Measurements from ENCODE around the gene FHAD1. TPM values are rescaled to one million over a fixed set of nuclear protein-coding genes. Genes with fewer than 3 reads are reported as not detected.

FHAD1 gene
- total RNA-seq, 2 experiments from 2014 or later = not detected

DNA sequence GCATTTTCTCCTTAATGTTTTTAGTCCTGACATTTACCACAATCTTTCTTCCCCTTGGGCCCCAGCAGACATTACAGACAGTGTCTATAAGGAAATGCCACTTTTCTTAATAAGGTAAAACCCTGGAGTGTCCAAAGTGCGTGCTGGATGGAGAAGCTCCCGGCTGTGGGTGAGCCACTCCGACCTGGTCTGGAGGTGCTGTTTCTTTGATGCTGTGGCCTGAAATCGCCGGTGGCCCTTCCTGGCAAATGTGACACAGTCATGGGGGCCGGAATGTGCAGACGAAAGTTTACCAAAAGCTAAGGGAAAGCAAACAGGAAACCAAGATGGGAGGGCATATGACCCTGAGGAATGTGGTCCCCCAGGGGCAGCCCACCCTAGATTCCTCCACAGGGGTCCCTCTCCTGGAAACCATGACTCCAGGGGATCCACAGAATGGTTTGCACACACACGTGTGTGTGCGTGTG lies 77.9 kb downstream of the FHAD1 start:
- no peak overlapping the region for H3K27ac Mint-ChIP-seq
- H3K4me3 Mint-ChIP-seq = no peak overlapping the region
- ChIA-PET POLR2A (no interaction called here), CTCF (interaction anchor here (0.5 to 2.7 kb wide), 9 partner anchors 9 to 194 kb away, joined by 3 to 19 read pairs (median 7); partner anchors contain the start of gene CTRC)
- H3K27me3 Mint-ChIP-seq = peaks cover 23% of the 10 kb centered on the region
- H3K9me3 Mint-ChIP-seq = peaks cover 9% of the 10 kb centered on the region
- peaks cover 3% of the 10 kb centered on the region for H3K4me1 Mint-ChIP-seq
- no peaks in the 10 kb centered on the region for H3K36me3 Mint-ChIP-seq (ENCODE audit: low read depth)
- DNase-seq = no peak

DNA sequence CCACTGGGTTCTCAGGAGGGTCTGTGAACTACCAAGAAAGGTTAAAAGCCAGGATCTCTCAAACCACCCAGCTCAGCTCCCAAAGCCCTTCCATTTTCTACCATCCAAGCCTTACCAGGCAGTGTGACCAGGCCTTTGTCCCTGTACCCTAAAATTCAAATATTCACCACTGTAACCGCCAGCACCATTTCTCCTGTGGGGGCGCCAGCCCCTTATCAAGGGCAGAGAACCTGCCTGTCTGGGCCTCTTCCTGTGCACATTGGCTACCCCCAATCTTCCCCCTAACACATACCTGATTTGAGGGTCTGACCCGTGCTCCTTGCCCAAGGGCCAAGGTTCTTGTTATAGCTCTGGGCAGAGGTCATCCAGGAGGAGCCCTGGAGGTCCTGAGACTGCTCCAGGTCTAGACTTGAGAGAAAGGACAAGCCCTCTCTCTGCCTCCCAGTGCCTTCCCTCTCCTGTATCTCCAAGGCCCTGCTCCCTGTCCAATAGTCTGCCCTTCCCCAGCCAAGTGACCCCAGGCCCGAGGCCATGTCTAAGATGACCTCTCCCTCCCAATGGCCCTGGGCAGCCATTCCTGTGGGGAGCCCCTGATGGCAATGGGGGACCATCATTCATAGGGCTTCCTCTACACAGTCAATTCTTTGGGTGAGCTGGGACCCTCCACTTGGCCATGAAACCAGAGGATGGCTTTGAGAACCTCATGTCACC lies 78.5 kb downstream of the FHAD1 start:
- CTCF ChIA-PET = interaction anchor here (0.5 to 2.7 kb wide), 4 partner anchors 26 to 193 kb away, joined by 3 to 19 read pairs (median 4); no protein-coding TSS in a partner anchor
- POLR2A ChIA-PET = no interaction called here
- Mint-ChIP-seq H3K9me3 (peaks cover 3% of the 10 kb centered on the region), H3K27ac (no peak overlapping the region), H3K36me3 (ENCODE audit: low read depth) (no peaks in the 10 kb centered on the region), H3K27me3 (peaks cover 18% of the 10 kb centered on the region), H3K4me1 (peaks cover 3% of the 10 kb centered on the region), H3K4me3 (no peak overlapping the region)
- no peak for DNase-seq

DNA sequence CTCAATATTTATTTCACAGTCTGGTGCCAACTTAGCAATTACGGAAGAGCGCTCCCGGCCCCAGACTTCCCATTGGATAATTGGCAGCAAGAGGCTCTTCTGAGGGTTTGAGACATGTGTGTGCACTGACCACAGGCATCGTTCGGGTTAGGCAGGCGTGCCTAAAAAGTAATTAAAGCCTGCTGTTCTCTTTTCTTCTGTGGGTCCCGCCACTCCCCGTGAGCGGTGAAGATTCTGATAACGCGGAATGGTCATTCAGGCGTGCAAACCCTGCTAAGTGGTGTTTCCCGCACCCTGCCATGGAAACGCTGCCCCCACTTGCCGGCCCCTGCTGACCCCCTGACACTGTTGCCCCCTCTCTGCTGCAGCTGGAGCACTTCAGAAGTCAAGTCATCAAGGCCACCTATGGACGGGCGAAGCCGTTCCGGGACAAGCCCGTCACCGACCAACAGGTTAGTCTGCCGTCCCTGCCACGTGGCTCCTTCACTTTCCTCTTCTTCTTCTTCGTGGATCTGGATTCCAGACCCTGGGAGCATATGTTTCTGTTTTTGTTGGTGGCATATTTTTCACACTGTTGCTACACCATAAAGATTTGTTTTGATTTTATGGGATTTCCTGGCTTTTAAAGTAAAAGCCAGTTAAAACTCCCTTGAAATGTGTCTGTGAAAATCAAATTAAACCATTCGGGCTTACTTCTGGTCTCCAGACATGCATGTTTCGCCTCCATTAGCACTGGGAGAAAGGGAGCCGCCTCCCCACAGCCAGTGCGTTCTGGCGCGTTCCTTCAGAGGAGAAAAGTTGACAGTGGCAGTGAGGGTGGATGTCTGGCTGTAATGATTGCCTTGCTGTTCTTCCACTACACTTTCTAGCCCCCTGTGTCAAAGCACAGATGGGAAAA lies 79.9 kb downstream of the FHAD1 start:
- H3K9me3 Mint-ChIP-seq = no peaks in the 10 kb centered on the region
- no peak overlapping the region for H3K4me3 Mint-ChIP-seq
- no peaks in the 10 kb centered on the region for H3K36me3 Mint-ChIP-seq (ENCODE audit: low read depth)
- CTCF ChIA-PET = no interaction called here
- no peak overlapping the region for H3K27ac Mint-ChIP-seq
- peaks cover 7% of the 10 kb centered on the region for H3K27me3 Mint-ChIP-seq
- peaks cover 3% of the 10 kb centered on the region for H3K4me1 Mint-ChIP-seq
- POLR2A ChIA-PET = no interaction called here
- DNase-seq = no peak

DNA sequence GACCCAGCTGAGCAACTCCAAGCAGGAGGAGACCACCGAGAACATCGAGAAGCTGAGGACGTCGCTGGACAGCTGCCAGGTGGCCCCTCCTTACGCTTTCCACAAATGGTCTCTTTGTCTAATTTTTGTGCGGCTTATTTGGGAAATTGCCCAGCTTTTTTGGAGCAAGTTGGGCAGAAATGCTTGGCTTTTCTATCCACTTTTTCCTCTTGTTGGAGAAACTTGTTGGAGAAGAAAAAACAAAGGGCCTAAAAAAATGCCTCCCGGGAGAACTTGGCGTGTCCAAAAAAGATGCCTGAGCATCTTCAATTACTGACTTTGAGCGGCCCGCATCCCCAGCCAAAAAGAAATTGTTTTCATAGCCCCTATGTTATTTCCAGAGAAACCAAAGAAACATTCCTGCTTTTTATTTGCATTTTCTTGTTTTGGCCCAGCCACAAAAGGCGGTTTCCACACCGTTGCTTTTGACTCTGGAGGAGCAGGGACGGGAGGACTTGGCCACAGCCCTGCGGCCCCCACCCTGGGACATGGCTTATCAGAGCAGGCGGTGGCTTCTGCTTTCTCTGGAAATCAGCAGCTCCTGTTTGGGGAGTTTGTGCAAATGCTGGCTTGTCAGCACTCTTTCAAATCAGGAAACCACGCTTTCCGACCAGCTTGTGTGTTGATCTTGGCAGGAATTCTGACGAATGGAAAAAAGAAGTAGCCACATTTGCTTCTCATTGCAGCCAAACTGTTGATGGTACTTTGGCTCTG lies 81.5 kb downstream of the FHAD1 start:
- Mint-ChIP-seq H3K9me3 (no peaks in the 10 kb centered on the region), H3K27me3 (peaks cover 7% of the 10 kb centered on the region), H3K4me3 (no peak overlapping the region), H3K27ac (no peak overlapping the region), H3K36me3 (ENCODE audit: low read depth) (no peaks in the 10 kb centered on the region), H3K4me1 (peaks cover 1% of the 10 kb centered on the region)
- ChIA-PET CTCF (interaction anchor here (0.9 kb wide), 1 partner anchor 109 kb away, joined by 3 read pairs; no protein-coding TSS in a partner anchor), POLR2A (no interaction called here)
- DNase-seq = no peak

DNA sequence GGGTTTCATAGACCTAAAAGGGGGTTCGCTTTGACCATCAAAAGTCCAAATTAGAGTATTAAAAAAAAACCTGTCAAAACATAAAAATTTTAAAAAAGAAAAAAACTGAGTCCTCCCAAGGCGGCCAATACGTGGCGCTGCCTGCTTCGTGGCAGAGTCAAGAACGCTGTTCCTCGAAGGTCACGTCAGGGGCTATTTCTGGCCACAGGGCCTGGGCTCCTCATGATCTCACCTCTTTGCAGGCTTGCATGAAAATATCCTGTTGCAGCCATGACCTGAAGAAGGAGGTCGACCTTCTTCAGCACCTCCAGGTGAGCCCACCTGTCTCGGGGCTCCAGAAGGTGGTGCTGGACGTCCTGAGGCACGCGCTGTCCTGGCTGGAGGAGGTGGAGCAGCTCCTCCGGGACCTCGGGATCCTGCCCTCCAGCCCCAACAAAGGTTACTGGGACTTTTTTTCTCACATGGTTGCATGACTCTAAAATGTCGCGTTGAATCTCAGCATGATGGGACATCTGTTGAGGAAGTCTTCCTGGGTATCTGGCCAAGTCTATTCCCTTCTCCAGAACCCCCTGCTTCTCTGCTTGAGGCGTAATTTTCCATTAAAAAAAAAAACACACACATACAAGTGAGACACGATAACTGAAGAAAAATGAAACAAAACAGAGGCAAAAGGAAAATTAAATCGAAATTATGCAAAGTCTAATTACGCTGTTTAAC lies 82.2 kb downstream of the FHAD1 start:
- H3K27me3 Mint-ChIP-seq = peaks cover 7% of the 10 kb centered on the region
- H3K27ac Mint-ChIP-seq = no peak overlapping the region
- CTCF ChIA-PET = interaction anchor here (0.9 kb wide), 1 partner anchor 108 kb away, joined by 3 read pairs; no protein-coding TSS in a partner anchor
- no peak for DNase-seq
- H3K4me1 Mint-ChIP-seq = no peaks in the 10 kb centered on the region
- no peak overlapping the region for H3K4me3 Mint-ChIP-seq
- POLR2A ChIA-PET = no interaction called here
- no peaks in the 10 kb centered on the region for H3K9me3 Mint-ChIP-seq
- no peaks in the 10 kb centered on the region for H3K36me3 Mint-ChIP-seq (ENCODE audit: low read depth)

DNA sequence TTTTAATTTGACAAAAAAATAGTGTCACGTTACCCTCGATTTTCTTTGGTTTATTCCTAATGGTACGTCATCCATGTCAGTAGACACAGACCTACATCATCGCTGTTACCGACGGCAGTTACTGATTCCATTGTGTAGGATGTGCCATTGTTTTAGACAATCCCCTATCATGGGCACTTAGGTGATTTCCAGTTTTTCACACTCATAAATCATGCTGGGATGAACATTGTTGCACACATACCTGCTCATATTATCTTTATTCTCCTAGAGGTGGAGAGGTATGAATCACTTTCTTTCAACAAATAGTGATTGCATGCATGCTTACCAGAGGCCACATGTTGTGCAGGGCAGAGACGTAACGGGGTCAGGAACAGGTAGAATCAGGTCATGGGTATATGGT lies 83.0 kb downstream of the FHAD1 start:
- Mint-ChIP-seq H3K27me3 (peaks cover 8% of the 10 kb centered on the region), H3K36me3 (ENCODE audit: low read depth) (no peaks in the 10 kb centered on the region), H3K4me1 (no peaks in the 10 kb centered on the region), H3K4me3 (no peak overlapping the region), H3K9me3 (no peaks in the 10 kb centered on the region), H3K27ac (no peak overlapping the region)
- POLR2A ChIA-PET = no interaction called here
- CTCF ChIA-PET = interaction anchor here (1.0 kb wide), 1 partner anchor 101 kb away, joined by 3 read pairs; no protein-coding TSS in a partner anchor
- DNase-seq = no peak

DNA sequence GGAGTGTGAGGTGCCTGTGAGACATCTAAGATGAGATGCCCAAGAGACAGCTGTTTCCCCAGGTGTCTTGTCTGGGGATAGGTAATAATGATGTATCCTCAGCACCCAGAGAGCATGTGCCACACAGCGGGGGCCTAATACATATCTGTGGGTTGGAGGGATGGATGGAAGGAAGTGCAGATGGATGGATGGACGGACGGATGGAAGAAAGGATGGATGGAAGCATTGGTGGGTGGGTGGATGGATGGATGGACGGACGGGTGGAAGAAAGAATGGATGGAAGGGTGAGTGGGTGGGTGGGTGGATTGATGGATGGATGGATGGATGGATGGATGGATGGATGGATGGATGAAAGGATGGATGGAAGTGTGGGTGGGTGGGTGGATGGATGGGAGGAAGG lies 84.2 kb downstream of the FHAD1 start:
- POLR2A ChIA-PET = no interaction called here
- CTCF ChIA-PET = interaction anchor here (1.0 kb wide), 1 partner anchor 100 kb away, joined by 3 read pairs; no protein-coding TSS in a partner anchor
- Mint-ChIP-seq H3K36me3 (ENCODE audit: low read depth) (no peaks in the 10 kb centered on the region), H3K27ac (no peak overlapping the region), H3K9me3 (no peaks in the 10 kb centered on the region), H3K4me3 (no peak overlapping the region), H3K4me1 (no peaks in the 10 kb centered on the region), H3K27me3 (peaks cover 14% of the 10 kb centered on the region)
- no peak for DNase-seq

DNA sequence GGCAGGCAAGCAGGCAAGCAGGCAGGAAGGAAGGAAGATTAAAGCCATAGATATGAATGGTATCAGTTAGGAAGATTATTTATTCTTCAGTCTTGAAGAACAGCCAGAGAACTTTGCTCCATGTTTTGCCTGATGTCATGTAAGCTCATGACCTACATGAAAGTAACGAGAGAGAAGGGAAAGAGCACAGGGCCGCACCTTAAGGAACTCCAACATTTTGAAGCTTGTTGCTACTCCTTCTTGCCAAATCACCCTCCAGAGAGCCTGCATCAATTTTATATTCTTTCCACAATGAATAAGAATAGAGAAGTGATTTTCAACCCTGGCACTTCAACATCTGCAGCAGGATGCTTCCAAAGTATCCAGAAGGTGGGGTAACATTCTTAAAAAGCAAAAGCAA lies 84.7 kb downstream of the FHAD1 start:
- H3K36me3 Mint-ChIP-seq (ENCODE audit: low read depth) = no peaks in the 10 kb centered on the region
- no peak overlapping the region for H3K27ac Mint-ChIP-seq
- H3K9me3 Mint-ChIP-seq = no peaks in the 10 kb centered on the region
- peaks cover 20% of the 10 kb centered on the region for H3K27me3 Mint-ChIP-seq
- POLR2A ChIA-PET = no interaction called here
- CTCF ChIA-PET = interaction anchor here (1.1 kb wide), 1 partner anchor 12 kb away, joined by 3 read pairs; no protein-coding TSS in a partner anchor
- no peak for DNase-seq
- H3K4me3 Mint-ChIP-seq = no peak overlapping the region
- H3K4me1 Mint-ChIP-seq = no peaks in the 10 kb centered on the region

DNA sequence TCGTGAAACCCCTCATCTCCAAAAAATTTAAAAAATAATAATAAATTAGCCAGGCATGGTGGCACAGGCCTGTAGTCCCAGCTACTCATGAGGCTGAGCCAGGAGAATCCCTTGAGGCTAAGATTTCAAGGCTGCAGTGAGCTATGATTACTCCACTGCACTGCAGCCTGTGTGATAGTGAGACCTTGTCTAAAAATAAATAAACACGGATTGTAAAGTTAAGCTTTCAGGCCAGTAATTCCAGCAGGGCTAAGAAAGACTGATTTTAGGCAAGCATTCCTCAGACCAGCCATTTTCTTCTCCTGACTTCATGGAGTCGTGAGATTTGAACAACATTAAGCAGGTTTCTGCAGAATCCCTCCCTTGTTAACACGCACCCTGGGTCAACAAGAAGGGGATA lies 85.5 kb downstream of the FHAD1 start:
- ChIA-PET CTCF (interaction anchor here (1.1 kb wide), 1 partner anchor 11 kb away, joined by 3 read pairs; no protein-coding TSS in a partner anchor), POLR2A (no interaction called here)
- H3K4me1 Mint-ChIP-seq = no peaks in the 10 kb centered on the region
- H3K4me3 Mint-ChIP-seq = no peak overlapping the region
- no peaks in the 10 kb centered on the region for H3K9me3 Mint-ChIP-seq
- H3K27ac Mint-ChIP-seq = no peak overlapping the region
- H3K27me3 Mint-ChIP-seq = peaks cover 21% of the 10 kb centered on the region
- DNase-seq = no peak
- H3K36me3 Mint-ChIP-seq (ENCODE audit: low read depth) = no peaks in the 10 kb centered on the region

DNA sequence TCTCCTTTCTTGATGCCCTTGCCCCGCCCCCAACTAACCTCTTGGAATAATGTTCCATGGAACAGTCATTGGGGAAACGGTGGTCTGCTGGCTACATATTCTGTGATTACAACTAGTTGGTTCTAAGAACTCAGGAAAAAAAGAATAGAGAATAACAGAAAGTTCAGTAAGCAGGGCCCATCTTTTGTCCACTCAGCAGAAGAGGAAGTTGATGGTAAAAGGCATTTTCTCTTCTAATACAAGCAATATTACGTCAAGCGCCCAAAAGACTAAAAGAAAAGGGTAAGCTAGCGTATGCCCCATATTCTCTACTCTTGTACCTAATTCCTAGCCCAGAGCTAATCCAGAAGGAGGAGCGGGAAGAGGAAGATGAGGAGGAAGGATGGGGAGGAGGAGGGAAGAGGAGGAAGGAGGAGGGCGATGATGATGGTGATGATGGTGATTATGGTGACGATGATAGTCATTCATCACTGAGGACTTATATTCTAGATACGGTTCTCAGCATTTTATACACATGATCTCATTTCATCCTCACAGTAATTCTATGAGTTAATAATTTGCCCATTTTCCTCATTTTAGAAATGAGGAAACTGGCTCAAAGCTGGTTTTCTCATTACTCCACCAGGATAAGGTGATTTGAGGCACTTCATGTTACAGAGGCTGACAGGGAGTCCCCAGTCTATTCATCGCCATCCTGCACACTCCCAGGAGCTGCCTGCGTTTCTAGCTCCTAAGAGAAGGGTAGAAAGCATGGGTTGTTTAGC lies 86.1 kb downstream of the FHAD1 start:
- DNase-seq = no peak
- H3K27ac Mint-ChIP-seq = no peak overlapping the region
- ChIA-PET CTCF (interaction anchor here (1.1 to 1.5 kb wide), 2 partner anchors 9 to 10 kb away, joined by 3 to 5 read pairs; no protein-coding TSS in a partner anchor), POLR2A (no interaction called here)
- no peaks in the 10 kb centered on the region for H3K4me1 Mint-ChIP-seq
- no peaks in the 10 kb centered on the region for H3K9me3 Mint-ChIP-seq
- peaks cover 23% of the 10 kb centered on the region for H3K27me3 Mint-ChIP-seq
- H3K4me3 Mint-ChIP-seq = no peak overlapping the region
- no peaks in the 10 kb centered on the region for H3K36me3 Mint-ChIP-seq (ENCODE audit: low read depth)

DNA sequence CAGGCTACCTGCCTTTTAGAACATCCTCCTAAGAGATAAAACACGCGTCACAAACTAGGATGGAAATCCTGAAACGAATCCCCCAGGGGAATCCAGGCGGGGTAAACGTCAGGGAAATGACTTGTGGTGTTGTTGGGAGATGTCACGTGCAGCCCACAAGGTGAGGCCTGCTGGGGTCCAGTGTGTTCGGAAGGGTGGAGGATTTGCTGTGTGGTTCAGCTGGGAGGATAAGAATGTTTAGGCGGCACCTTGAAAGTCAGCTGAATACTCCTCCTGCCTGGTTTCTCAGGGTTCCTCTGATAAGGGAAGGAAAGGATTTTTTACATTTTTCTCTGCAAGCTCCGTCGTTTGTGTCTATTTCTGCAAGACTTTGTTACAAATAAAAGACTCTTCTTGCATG lies 88.0 kb downstream of the FHAD1 start:
- no peak overlapping the region for H3K4me3 Mint-ChIP-seq
- ChIA-PET POLR2A (no interaction called here), CTCF (interaction anchor here (0.6 kb wide), 1 partner anchor 121 kb away, joined by 5 read pairs; the partner anchor contains the start of gene CELA2A)
- H3K36me3 Mint-ChIP-seq (ENCODE audit: low read depth) = no peaks in the 10 kb centered on the region
- H3K4me1 Mint-ChIP-seq = no peaks in the 10 kb centered on the region
- no peak for DNase-seq
- no peaks in the 10 kb centered on the region for H3K9me3 Mint-ChIP-seq
- no peak overlapping the region for H3K27ac Mint-ChIP-seq
- peaks cover 24% of the 10 kb centered on the region for H3K27me3 Mint-ChIP-seq

Data from activated CD4-positive, alpha-beta T cell treated with anti-CD3 and anti-CD28 coated beads, Interleukin-2, amount 10 ng/mL, durations not matched to agents 7 days and 5 days (primary cell).